Sigmoid colon (tissue), 4 donors: ENCODE measurements around the gene GPATCH2.
"Not testable (repeated sequence)": the region's sequence is repeated elsewhere in the genome, so short reads cannot be mapped to it uniquely, and the experiment has no call there.

Experiments used
- EP300 ChIP-seq, 4 donors: sonication (generic); formaldehyde crosslinking; IDR thresholded peaks; one replicate each; pipeline ENCODE4 v1.6.1; 2017; ENCODE audit warnings: antibody characterized with exemption in 4 of 4
- POLR2A ChIP-seq, 2 donors: fragments of 450-650 bp; IDR thresholded peaks; one replicate each; pipeline ENCODE4 v1.6.1; 2016; ENCODE audit warnings: antibody characterized with exemption in 2 of 2, mild to moderate bottlenecking in 2 of 2, moderate library complexity in 2 of 2
- POLR2AphosphoS5 ChIP-seq, 4 donors: sonication (generic); formaldehyde crosslinking; IDR thresholded peaks; one replicate each; pipeline ENCODE4 v1.6.1; 2017; ENCODE audit warnings: antibody characterized with exemption in 4 of 4
- TF ChIP-seq, protein P1 (sequence below), 4 experiments: fragments of 450-650 bp in 3 of 4; fragments of 200-600 bp in 1 of 4; IDR thresholded peaks; one replicate each; pipeline ENCODE4 v1.5.1; 2016 to 2019; ENCODE audit warnings: antibody characterized with exemption in 4 of 4, mild to moderate bottlenecking in 3 of 4, moderate library complexity in 2 of 4

DNA sequence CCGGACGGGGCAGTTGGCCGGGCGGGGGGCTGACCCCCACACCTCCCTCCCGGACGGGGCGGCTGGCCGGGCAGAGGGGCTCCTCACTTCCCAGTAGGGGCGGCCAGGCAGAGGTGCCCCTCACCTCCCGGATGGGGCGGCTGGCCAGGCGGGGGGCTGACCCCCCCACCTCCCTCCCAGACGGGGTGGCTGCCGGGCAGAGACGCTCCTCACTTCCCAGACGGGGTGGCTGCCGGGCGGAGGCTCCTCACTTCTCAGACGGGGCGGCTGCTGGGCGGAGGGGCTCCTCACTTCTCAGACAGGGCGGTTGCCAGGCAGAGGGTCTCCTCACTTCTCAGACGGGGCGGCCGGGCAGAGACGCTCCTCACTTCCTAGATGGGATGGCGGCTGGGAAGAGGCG, 107.0 kb downstream of the GPATCH2 start:
- TF ChIP-seq POLR2AphosphoS5, POLR2A, EP300 (IDR thresholded peaks at IDR 0.05): not testable (repeated sequence)
- TF ChIP-seq, protein P1, sequence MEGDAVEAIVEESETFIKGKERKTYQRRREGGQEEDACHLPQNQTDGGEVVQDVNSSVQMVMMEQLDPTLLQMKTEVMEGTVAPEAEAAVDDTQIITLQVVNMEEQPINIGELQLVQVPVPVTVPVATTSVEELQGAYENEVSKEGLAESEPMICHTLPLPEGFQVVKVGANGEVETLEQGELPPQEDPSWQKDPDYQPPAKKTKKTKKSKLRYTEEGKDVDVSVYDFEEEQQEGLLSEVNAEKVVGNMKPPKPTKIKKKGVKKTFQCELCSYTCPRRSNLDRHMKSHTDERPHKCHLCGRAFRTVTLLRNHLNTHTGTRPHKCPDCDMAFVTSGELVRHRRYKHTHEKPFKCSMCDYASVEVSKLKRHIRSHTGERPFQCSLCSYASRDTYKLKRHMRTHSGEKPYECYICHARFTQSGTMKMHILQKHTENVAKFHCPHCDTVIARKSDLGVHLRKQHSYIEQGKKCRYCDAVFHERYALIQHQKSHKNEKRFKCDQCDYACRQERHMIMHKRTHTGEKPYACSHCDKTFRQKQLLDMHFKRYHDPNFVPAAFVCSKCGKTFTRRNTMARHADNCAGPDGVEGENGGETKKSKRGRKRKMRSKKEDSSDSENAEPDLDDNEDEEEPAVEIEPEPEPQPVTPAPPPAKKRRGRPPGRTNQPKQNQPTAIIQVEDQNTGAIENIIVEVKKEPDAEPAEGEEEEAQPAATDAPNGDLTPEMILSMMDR (IDR thresholded peaks at IDR 0.05) = not testable (repeated sequence)
